Esophagus squamous epithelium (tissue), 5 donors: ENCODE results near the gene ITIH6. TPM values are rescaled to one million over a fixed set of nuclear protein-coding genes. Genes with fewer than 3 reads are reported as not detected.

ENCODE experiments used
- DNase-seq: peaks from one replicate; lab custom pipeline; 2025; lab: John Stamatoyannopoulos, UW
- H3K27ac ChIP-seq, 4 donors: fragments of 200-600 bp; sonication (generic); one replicate each; pipeline ENCODE4 v1.5.1; 2016 to 2019; ENCODE audit warnings: mild to moderate bottlenecking in 1 of 4
- H3K27me3 ChIP-seq, 4 donors: fragments of 200-600 bp; sonication (generic); 1 replicate in 3 of 4; 2 replicates in 1 of 4; pipeline versions ENCODE4 v1.5.1 to v1.6.0; 2017 to 2021; ENCODE audit warnings: antibody characterized with exemption in 1 of 4
- H3K36me3 ChIP-seq, 3 donors: fragments of 200-600 bp; sonication (generic); one replicate each; pipeline ENCODE4 v1.5.1; 2016 to 2019
- H3K4me1 ChIP-seq, 3 donors: fragments of 200-600 bp; sonication (generic); one replicate each; pipeline ENCODE4 v1.5.1; 2017 to 2019
- H3K4me3 ChIP-seq, 4 donors: fragments of 200-600 bp; sonication (generic); 1 replicate in 3 of 4; 2 replicates in 1 of 4; pipeline ENCODE4 v1.5.1; 2016 to 2019; ENCODE audit warnings: mild to moderate bottlenecking in 2 of 4, moderate library complexity in 1 of 4
- H3K9me3 ChIP-seq, 3 donors: fragments of 200-600 bp; sonication (generic); one replicate each; pipeline ENCODE4 v1.5.1; 2016 to 2019
- CTCF ChIP-seq, 6 experiments: fragments of 450-650 bp in 4 of 6; fragments of 200-600 bp in 2 of 6; sonication (generic) in 2 of 6; IDR thresholded peaks; one replicate each; pipeline ENCODE4 v1.5.1; 2016 to 2019; ENCODE audit warnings: antibody characterized with exemption in 6 of 6, mild to moderate bottlenecking in 4 of 6, moderate library complexity in 4 of 6
- POLR2A ChIP-seq, 4 donors: fragments of 450-650 bp; IDR thresholded peaks; one replicate each; pipeline ENCODE4 v1.6.1; 2017; ENCODE audit warnings: antibody characterized with exemption in 4 of 4, mild to moderate bottlenecking in 4 of 4, moderate library complexity in 3 of 4
- WGBS, 2 donors: methylation state at CpG; one replicate each; pipeline ENCODE4 v1.1.5; 2018; 5-methylcytosine and 5-hydroxymethylcytosine counted together
- intact Hi-C: fragments of 100-400 bp; cut with DNase I; formaldehyde crosslinking; loops from one replicate; pipeline ENCODE4 v1.15.0; 2022
- total RNA-seq, 4 donors: library from RNA; depleted of rRNA; stranded (reverse); fragments of >200 nt; gene quantifications; one replicate each; pipeline ENCODE4 v1.1.0, GENCODE V29; 2016
- donor health status: DM: yes; HTN: yes; CAD: no.

The ITIH6 gene
- total RNA-seq, 4 donors from 2014 or later, result not detected

- intact Hi-C loops, result no loop called here
Observed at GRCh38 chrX:54820737-54821136, 22.7 kb upstream of the ITIH6 start.

GRCh38 chrX:54819201-54819600, 21.1 kb upstream of the ITIH6 start:
- intact Hi-C loops, result no loop called here
- WGBS, 2 donors, result 43 to 65% methylated on average over 4 of the region's 8 CpGs

More at GRCh38 chrX:54820737-54821136, 22.7 kb upstream of the ITIH6 start:
- WGBS, 2 donors, result no CpG with 5 or more reads among the region's 7 CpGs
- Histone ChIP-seq H3K4me1 (no peaks in the 10 kb centered on the region), H3K4me3 (no peak overlapping the region), H3K9me3 (no peaks in the 10 kb centered on the region), H3K27me3 (no peaks in the 10 kb centered on the region), H3K36me3 (peaks cover 0 to 6% (median 0%) of the 10 kb centered on the region in 3 donors), H3K27ac (no peak overlapping the region)
- no peak for DNase-seq
- TF ChIP-seq POLR2A (IDR thresholded peaks at IDR 0.05) (no peak), CTCF (IDR thresholded peaks at IDR 0.05) (no peak)

GRCh38 chrX:54818221-54818620, 20.2 kb upstream of the ITIH6 start:
- H3K4me1 ChIP-seq, result no peaks in the 10 kb centered on the region
- DNase-seq, result no peak
- H3K4me3 ChIP-seq, result no peak overlapping the region
- no peak overlapping the region for H3K27ac ChIP-seq
- H3K9me3 ChIP-seq, result no peaks in the 10 kb centered on the region
- no peak for TF ChIP-seq CTCF (IDR thresholded peaks at IDR 0.05)
- TF ChIP-seq POLR2A (IDR thresholded peaks at IDR 0.05), result no peak
- H3K27me3 ChIP-seq, result no peaks in the 10 kb centered on the region
- intact Hi-C loops, result no loop called here
- WGBS, 2 donors, result 48 to 52% methylated on average over 2 to 5 of the region's 5 CpGs
- H3K36me3 ChIP-seq, result peaks cover 0 to 32% (median 0%) of the 10 kb centered on the region in 3 donors

More at GRCh38 chrX:54819201-54819600, 21.1 kb upstream of the ITIH6 start:
- TF ChIP-seq POLR2A (IDR thresholded peaks at IDR 0.05) (no peak), CTCF (IDR thresholded peaks at IDR 0.05) (no peak)
- no peak overlapping the region for H3K4me3 ChIP-seq
- H3K36me3 ChIP-seq, result peaks cover 0 to 22% (median 0%) of the 10 kb centered on the region in 3 donors
- no peaks in the 10 kb centered on the region for H3K9me3 ChIP-seq
- no peak overlapping the region for H3K27ac ChIP-seq
- DNase-seq, result no peak
- H3K4me1 ChIP-seq, result no peaks in the 10 kb centered on the region
- no peaks in the 10 kb centered on the region for H3K27me3 ChIP-seq

- no peaks in the 10 kb centered on the region for H3K27me3 ChIP-seq
- no peak overlapping the region for H3K27ac ChIP-seq
- 76% methylated on average over 4 to 5 of the region's 7 CpGs for WGBS, 2 donors
- intact Hi-C loops, result no loop called here
- peaks cover 0 to 41% (median 0%) of the 10 kb centered on the region in 3 donors for H3K36me3 ChIP-seq
- no peaks in the 10 kb centered on the region for H3K4me1 ChIP-seq
- no peak for TF ChIP-seq CTCF (IDR thresholded peaks at IDR 0.05)
- TF ChIP-seq POLR2A (IDR thresholded peaks at IDR 0.05), result no peak
- DNase-seq, result no peak
- H3K9me3 ChIP-seq, result no peaks in the 10 kb centered on the region
- no peak overlapping the region for H3K4me3 ChIP-seq
Observed at GRCh38 chrX:54817220-54817820, 19.3 kb upstream of the ITIH6 start.

- no peak for TF ChIP-seq POLR2A (IDR thresholded peaks at IDR 0.05)
- TF ChIP-seq CTCF (IDR thresholded peaks at IDR 0.05), result no peak
- Histone ChIP-seq H3K4me1 (peaks cover 0 to 21% (median 7%) of the 10 kb centered on the region in 3 donors), H3K9me3 (no peaks in the 10 kb centered on the region), H3K36me3 (peaks cover 0 to 66% (median 0%) of the 10 kb centered on the region in 3 donors), H3K27ac (no peak overlapping the region), H3K27me3 (no peaks in the 10 kb centered on the region), H3K4me3 (no peak overlapping the region)
- intact Hi-C loops, result no loop called here
- no peak for DNase-seq
- 83% methylated on average over 1 of the region's 3 CpGs; no CpG with 5 or more reads in 1 of the 2 donors for WGBS, 2 donors
Observed at GRCh38 chrX:54812306-54812705, 14.3 kb upstream of the ITIH6 start.
